HG02870 (cell line): ENCODE data around the gene CDH13.

Source experiments
- ATAC-seq: cut with Tn5 transposase; IDR thresholded peaks from one replicate; pipeline ENCODE4 v1.9.1; 2021; ENCODE audit warnings: mild to moderate bottlenecking, moderate library complexity; ENCODE audit not compliant: unreplicated experiment

CDH13 gene

DNA sequence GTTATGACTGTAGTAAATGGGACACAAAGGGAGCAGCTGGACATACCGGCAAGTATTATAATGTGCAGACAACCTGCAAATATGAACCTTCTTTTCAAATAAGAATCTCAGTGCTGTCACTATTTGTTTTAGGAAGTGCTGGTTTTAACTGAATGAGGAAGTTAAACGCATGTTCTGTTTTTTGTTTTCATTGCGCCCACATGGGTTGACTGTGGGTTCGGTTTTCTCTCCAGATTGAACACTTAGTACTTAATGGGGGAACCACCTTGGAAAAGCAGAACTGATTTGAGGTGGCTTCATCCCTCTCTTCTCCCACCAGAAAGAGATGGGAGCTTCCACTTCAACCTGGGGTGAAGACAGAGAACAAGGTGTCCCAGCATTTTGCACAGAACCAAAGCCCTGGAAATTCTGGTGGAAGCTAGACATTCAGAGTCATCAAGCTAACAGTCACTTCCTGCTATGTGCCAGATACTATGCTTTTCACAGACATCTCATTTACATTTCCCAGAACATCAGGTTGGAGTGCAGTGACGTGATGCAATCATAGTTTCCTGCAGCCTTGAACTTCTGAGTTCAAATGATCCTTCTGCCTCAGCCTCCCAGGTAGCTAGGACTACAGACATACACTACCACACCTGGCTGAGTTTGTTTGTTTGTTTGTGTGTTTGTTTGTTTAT lies 149.8 kb downstream of the CDH13 start:
- ATAC-seq = peak; percentile 74

DNA sequence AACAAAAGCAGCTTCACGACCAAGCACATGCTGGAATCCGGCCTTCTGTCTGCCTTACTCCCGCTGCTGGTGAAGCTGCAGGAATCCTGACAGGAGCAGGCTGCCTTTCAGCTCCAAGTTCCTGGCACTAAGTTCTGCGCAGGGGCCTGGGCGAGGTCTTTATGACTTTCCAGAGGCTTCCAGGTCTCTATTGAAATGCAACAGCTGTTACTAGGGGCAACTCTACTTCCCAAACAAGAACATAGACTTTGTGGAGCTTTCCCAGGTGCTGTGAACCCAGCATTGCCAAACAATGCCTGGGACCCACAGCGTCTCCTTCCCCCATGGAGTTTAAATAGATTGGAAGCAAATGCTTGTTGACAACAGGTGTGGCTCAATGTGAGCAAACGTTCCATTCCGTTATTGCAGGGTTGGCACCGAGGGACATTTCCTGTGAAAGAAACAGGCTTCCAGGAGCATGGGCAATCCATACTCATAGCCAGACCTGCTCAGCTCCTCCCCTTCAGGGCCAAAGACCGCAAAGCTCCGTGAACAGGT lies 156.0 kb downstream of the CDH13 start:
- ATAC-seq = no peak

DNA sequence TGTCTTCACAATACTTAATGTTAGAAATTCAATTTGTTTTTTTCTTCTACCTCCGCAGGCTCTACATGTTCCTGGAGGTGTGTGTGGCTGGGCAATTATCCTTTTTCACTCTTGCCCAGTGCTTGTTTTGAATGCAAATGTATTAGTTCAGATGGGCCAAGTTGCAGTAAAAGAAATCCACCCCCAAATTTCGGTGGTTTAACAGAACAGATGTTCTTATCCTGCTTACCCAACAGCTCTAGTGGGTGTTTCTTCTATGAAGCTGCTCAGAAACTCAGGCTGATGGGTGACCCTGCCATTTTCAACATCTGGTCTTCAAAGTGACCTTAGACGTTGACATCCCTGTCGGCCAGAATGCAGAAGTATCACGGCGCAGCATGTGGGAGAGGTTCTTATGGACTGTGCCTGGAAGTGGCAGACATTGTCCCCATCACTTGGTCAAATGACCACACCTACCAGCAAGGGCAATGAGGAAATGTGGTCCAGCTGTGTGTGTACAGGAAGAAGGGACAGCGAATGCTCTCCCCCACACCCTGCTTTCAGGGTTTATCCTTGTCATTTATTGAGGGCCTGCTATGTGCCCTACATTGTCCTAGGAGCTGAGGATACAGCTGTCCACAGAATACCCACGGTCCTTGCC lies 157.3 kb downstream of the CDH13 start:
- ATAC-seq = peak; percentile 82

DNA sequence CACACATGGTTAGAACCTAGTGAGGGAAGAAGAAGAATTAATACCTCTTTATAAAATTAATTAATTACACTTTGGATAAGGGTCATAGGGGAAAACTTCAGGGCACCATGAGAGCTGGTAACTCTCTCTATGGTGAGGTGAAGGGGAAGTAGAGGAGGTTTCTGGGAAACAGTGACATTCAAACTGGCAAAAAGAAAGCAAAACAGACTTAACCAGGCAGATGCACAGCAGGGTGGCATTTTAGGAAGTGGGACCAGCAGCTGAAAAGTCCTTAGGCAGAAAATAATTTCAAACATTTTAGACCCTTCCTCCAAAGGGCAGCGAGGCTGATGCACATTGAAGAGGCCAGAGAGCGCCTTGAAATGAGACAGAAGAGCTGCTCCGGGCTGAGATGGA lies 157.8 kb downstream of the CDH13 start:
- no peak for ATAC-seq

DNA sequence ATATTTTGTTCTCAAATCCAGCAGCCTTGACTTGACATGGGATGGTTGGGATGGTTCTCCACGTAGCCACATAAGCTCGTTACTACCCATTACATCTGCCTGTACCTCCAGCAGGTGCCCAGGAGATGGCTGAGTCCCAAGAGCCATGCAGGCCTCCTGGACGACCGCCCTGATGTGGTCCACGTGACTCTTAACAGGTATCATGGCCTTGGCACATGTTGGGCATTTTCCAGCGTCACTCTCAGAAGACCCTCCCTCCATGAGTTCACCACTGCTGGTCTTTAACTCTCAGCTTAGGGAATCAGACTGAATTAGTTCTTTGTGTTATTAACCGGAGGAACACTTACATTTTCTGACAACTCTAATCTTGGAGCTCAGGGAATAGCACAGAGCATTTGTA lies 161.5 kb downstream of the CDH13 start:
- ATAC-seq = no peak

DNA sequence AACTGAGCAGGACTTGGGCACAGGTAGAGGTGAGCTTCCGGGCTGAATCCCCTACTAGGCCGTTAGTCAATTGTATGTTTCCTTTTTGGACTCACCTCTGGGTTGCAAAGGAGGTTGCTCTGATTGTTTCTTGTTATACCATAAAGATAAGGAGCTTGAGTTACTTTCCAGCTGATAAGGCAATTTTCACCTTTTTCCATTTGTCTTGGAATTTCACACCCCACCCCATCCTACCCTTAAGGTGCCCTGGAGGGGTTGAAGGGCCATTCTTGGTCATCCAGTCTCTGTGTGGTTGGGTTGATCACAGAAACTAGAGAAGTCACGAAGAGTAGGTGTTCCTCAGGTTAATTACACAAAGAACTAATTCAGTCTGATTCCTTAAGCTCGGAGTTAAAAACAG lies 162.2 kb downstream of the CDH13 start:
- no peak for ATAC-seq

DNA sequence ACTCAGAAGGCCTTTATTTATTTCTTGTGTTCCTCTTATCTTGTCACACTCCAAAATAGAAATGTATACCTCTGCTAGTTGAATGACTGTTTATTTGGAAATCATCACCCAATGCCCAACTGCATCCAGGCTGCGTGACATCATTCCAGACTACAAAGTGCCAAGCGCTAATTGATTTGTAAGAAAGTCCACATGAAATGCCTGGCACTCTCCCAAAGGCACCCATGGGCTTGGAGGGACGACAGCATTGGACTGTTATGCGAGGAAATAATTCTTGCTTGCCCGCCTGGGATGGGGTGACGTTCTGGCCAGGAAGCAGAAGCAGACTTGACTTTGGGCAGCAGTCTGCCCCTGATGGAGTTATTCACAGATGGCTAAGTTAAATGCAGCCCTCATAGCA lies 165.9 kb downstream of the CDH13 start:
- ATAC-seq = no peak

DNA sequence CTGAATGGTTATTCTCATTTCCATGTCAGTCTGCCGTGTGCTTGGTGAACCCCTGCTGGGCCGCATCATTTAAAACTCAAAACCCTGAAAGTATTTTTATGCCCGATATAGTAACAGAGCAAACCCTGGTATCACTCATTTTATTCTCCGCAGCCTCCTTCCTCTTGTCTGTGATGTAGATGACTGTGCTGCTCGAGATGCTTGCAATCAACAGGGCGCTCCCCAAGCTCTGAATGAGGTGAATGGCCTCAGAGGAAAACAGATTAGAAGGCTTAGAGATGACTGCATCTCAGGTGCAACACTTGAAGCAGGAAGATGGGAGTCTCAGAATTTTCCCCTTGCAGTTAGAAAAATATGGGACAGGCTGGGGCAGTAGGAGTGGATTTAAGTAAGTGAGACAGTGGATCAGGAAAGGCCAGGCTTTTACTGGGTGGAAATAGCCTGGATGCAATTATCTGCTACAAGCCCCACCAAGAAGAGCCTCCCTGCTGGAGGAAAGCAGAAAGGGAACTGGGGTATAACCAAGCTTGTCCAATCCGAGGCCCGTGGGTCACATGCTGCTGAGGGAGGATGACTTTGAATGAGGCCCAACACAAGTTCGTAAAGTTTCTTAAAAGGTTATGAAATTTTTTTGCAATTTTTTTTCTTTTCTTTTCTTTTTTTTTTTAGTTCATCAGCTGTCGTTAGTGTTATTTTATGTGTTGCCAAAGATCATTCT lies 166.9 kb downstream of the CDH13 start:
- no peak for ATAC-seq

DNA sequence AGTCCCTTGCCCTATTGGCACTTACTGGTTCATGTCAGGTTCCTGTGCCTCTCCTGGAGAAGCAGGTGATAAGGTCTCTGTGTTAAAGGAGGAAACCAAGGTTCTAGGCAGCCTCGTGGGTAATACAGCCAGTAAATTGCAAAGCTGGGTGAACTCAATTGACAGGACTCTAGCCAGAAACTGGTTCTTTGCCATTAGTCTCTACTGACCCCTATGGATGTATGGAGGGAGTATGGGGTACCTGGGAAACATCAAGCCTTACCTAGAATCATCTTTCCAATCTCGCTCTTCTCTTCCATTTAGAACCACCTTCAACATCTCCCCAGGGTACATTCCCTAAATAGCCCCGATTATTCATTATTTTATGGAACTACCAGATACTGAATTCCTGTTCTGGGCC lies 169.3 kb downstream of the CDH13 start:
- no peak for ATAC-seq

DNA sequence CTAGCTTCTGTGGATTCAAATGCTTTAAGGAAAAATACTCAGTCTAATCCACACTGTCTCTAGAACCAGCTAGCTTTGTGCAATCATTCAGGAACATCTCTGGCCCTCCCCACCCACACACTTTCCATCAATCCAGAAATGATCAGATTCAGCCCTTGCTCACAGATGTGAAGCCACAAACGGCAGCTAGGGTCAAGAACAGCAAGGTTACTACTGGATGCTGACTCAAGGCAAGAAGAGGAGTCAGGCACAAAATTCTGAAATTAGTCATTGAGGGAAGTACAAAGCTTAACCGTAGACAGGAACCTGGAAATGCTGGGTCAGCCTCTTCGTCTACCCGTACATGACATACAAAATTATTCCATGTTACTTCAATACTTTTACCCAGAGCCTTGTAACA lies 174.6 kb downstream of the CDH13 start:
- peak; percentile 80 for ATAC-seq

DNA sequence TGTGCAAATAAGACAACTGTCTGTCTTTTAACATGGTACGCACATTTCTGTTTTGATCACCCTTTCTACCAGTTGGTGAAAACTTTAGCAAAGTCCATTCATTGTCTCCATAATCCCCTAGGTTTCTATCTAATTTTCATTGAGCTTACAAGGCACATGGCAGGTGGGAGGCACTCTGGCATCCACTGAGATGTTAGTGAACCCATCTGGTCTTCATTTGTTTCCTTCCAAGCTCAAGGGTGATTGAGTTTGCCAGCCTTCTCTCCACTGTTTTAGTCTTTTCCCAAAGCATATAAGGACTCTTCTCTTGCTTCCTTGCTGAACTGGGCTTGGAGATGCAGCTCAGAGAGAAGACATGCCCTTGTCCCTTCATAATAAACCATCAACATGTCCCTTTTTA lies 179.1 kb downstream of the CDH13 start:
- no peak for ATAC-seq

DNA sequence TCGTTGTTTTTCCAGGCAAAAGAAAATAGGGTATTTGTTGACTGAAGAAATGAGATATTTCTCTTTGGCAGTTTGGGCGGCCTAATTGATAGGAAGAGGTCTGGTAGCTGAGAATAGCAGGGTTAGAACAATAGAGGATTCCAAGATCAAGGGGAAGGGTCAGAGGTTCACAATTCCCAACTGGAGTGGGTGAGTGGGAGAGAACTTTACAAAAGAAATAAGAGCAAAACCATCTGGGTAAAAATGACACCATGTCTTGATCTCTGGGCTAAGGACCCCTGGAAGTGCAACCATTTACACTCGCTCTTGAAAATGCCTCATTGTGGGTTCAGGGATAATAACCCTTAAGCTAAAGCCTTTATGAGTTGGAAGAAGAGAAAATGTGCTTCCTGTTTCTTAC lies 180.5 kb downstream of the CDH13 start:
- ATAC-seq = no peak

DNA sequence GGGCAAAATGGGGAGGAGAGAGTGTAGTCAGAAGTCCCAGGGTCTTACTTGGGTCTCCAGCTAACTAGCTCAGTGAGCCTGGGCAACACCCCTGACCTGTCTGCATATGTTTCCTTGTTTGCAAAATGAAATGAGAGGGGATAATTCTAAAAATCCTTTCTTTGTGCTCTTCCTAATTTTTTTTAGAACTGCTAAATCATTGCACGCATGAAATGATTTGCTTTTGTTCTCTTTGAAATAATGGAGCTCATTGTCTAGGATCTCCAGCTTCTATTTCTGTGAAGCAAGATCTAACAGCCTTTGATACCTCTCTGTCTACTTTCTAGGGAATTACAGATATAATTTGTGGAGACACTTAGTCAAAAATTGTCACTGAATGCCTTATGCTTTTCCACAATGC lies 181.3 kb downstream of the CDH13 start:
- ATAC-seq = no peak

DNA sequence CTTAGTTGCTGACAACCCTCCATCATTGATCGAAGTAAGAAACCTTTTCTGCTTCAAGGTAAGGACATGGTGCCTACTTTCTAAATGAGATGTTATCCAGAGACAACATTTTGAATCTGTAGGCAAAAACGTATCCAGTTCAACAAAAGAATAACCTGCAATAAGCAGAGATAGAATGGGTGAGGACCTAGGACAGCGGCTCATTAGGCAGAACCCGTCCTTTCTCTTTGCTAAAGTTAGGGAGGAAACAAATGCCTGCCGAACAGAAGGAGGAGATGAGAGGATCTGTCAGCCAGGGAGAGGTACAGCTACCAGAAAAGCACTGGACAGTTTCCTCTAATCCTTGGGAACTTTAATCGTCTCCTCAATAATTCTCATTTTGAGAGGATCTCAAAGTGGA lies 183.3 kb downstream of the CDH13 start:
- ATAC-seq = no peak

DNA sequence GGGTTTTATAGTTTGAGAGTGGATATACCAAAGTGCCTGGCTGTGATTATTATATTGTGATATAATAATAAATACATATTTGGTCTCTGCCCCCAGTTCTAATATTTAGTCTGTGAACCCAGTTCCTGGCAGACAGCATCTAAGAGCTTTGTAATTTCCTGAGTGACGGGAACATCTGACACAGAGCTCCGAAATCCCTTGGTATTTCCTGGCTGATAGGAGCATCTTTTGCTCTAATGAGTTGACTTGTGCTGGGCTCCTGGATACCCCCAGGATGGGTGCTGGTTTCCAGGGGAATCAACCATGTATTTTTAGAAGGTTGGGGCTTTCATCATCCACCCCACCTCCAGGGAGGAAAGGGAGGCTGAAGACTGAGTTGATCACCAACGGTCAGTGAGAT lies 187.3 kb downstream of the CDH13 start:
- ATAC-seq = no peak

DNA sequence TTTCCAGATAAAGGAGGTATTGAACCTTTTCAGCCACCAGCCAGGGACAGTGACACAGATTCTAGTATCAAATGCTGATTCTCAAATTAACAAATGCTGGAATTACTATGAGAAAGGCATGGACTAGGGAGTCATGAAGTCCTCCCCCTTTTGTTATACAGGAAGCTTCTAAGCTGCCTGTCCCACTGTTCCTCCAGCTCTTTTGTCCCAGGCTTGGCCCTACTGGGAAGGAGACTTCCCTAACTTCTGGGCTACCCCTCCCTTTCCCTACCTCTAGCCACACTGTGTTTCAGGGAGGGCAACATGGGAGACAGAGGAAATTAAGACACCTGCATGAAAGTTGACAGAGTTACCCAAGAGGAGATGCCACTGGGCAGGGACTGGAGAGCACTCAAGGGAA lies 192.5 kb downstream of the CDH13 start:
- ATAC-seq = no peak

DNA sequence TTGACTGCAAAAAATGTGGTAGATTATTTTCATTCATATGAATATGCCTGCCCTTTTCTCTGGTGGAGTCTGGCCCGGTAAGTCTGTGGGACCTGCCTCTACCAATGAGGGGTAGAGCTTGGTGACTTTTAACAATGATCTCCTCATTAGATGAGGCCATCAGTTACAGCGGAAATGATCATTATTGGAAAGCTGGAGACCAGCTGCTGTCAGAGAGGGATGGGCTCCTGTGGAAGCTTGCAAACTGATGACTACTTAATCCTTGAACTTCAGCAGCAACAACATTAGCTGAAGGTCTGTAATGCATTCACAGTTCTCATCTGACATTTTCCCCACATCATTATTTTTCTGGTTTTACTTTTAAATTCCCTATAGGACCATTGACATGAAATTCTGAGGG lies 194.1 kb downstream of the CDH13 start:
- no peak for ATAC-seq

DNA sequence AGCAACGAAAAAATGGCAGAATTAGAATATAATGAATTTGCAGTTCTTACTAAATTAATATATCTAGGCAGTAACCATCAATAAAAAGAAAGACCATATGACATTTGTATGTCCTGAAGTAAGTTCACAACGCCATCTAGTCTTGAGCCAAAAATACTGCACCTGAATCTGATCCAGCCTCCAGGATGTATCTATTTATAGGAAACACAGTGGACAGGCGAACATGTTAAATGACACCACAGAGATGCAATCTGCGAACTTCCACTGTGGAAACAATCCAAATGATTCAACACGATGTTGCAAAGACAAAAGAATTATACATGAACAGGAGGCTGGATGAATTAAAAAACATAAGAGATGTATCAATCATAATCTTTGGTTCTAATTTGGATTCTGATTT lies 197.6 kb downstream of the CDH13 start:
- ATAC-seq = no peak

DNA sequence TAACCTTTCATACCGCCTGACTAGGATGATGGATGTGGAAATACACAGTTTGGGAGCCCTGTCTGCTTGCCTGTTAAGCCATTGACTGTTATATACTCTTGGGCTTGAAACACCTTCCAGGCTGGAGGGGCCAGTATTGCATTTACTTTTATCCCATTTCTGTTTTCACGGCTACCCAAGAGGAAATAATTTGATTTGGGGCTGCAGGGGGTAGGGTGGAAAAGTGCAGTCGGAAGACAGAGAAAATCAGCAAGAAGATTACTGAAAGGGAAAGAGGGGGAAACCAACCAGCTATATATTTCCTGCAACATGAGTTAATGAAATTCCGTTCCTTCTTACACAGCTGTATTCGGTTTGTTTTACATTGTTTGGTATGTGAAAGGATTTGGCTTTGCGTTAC lies 202.5 kb downstream of the CDH13 start:
- no peak for ATAC-seq

DNA sequence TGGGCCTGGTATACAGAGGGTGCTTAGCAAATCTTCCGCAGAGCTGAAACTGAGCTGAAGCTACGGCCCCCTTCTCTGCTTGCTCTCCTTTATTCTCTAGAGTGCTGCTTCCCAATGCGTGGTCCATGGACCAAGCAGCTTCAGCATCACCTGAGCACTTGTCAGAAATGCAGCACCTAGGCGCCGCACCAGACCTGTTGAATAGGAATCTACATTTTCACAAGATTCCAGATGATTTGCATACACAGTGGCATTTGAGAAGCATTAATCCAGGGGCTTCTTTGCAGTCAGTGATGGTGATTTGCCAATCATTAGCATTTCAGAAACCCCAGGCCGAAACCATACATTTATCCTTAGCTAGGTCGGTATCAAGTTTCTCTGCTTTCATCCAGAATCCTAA lies 204.2 kb downstream of the CDH13 start:
- ATAC-seq = no peak

DNA sequence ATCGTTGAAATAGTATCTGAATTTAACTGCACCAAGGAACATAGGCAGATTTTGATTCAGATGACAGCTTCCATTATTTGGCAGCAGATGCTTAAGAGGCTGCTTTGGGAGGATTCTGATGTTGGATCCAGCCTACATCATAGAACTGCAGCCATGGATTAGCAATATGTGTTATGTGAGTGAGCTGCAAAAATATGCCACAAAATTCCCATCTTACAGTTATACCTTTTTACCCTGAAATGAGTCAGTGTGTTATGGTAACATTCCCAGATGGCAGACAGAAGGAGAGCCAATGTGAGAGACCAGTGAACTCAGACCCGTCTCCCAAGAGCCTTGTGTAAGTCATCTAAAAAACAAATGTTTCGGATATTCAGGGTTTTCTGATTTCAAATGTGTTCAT lies 206.1 kb downstream of the CDH13 start:
- no peak for ATAC-seq

DNA sequence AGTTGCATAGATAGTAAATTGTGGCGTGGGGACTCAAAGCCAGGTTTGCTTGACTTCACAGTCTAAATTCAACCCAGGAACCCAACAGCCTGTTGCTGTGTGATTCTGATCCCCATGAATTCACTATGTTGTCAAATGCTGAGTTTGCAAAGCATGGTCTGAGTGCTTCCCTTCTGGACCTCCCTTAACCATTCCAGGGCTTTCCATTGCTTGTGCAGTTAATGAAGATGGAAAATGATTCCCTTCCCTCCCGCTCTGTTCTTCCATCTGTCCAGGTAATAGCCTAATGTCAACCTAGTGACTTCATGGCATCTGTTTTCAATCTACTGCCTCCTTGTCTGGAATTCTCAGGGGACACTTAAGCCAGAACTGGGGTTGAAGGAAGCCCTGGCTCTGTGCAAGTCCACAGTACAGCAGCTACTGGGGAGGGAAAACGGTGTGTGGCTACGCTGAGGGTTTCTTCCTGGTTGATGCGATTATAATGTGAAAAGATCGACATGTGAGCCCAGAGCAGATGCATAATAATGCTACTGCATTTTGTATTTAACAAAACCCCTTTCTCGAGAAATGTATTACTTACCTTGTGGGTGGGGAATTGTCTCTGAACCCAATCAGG lies 206.7 kb downstream of the CDH13 start:
- ATAC-seq = no peak
